DMS53 treated with DMSO at 0.1 percent for 48 hours (cell line): ENCODE results near the gene EAPP.
"Not testable (repeated sequence)": the region's sequence is repeated elsewhere in the genome, so short reads cannot be mapped to it uniquely, and the experiment has no call there.

ENCODE experiments used
- DNase-seq: peaks from one replicate; lab custom pipeline; 2025; ENCODE audit not compliant: unreplicated experiment; lab: John Stamatoyannopoulos, UW

Gene EAPP

GRCh38 chr14:34539407-34540180, at the start of gene EAPP:
Gene EAPP (minus strand): TSS chr14:34539701. CDS start chr14:34539628, 73 bp downstream.
- DNase-seq: no peak

GRCh38 chr14:34583525-34583924, 44.0 kb upstream of the EAPP start:
- no peak for DNase-seq

GRCh38 chr14:34582117-34582680, 42.7 kb upstream of the EAPP start:
- DNase-seq: no peak

- DNase-seq: no peak
Measured at GRCh38 chr14:34580381-34580780, 40.9 kb upstream of the EAPP start.

GRCh38 chr14:34571771-34572170, 32.3 kb upstream of the EAPP start:
- no peak for DNase-seq

GRCh38 chr14:34569750-34570149, 30.2 kb upstream of the EAPP start:
- no peak for DNase-seq

- no peak for DNase-seq
Measured at GRCh38 chr14:34568803-34569202, 29.3 kb upstream of the EAPP start.

- no peak for DNase-seq
Measured at GRCh38 chr14:34562776-34563150, 23.3 kb upstream of the EAPP start.

- not testable (repeated sequence) for DNase-seq
Measured at GRCh38 chr14:34562037-34562775, 22.7 kb upstream of the EAPP start.

- not testable (repeated sequence) for DNase-seq
Measured at GRCh38 chr14:34556498-34556829, 17.0 kb upstream of the EAPP start.

- not testable (repeated sequence) for DNase-seq
Measured at GRCh38 chr14:34555583-34556497, 16.3 kb upstream of the EAPP start.

- no peak for DNase-seq
Measured at GRCh38 chr14:34554540-34555250, 15.2 kb upstream of the EAPP start.

- not testable (repeated sequence) for DNase-seq
Measured at GRCh38 chr14:34549276-34549966, 9.9 kb upstream of the EAPP start.

- no peak for DNase-seq
Measured at GRCh38 chr14:34548472-34548981, 9.0 kb upstream of the EAPP start.

GRCh38 chr14:34547136-34547520, 7.6 kb upstream of the EAPP start:
- not testable (repeated sequence) for DNase-seq

- DNase-seq: not testable (repeated sequence)
Measured at GRCh38 chr14:34546272-34547135, 7.0 kb upstream of the EAPP start.

- not testable (repeated sequence) for DNase-seq
Measured at GRCh38 chr14:34540181-34541059, 919 bp upstream of the EAPP start.
